Left hindlimb (tissue), 1 donor: Measurements from ENCODE around the gene C4B.
A peak's percentile ranks its signal among the peaks of the same experiment; 100 is the strongest.
"Not testable (repeated sequence)": the region's sequence is repeated elsewhere in the genome, so short reads cannot be mapped to it uniquely, and the experiment has no call there.

Experiments
- DNase-seq: peaks from one replicate; pipeline ENCODE4 v3.0.0-alpha.2; 2018

C4B gene

DNA sequence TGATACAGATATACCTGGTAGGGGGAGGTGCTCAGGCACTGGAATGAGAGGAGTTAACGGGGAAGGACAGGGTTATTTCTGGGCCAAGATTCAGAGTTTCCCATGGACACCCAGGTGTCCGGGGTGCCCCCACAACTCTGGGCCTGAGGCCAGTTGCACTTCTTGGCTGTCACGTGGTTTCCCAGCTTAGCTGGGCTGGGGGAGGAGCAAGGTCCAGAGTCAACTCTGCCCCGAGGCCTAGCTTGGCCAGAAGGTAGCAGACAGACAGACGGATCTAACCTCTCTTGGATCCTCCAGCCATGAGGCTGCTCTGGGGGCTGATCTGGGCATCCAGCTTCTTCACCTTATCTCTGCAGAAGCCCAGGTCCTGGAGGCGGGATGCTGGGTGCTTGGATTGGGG, at the start of gene C4B:
Gene C4B (plus strand): TSS at position 249 of the 400 bp plus-strand sequence. CDS start 51 bp downstream, at position 300.
- DNase-seq: not testable (repeated sequence)

GRCh38 chr6:31965700-31966099, 48.9 kb upstream of the C4B start:
- no peak for DNase-seq

- no peak for DNase-seq
These were observed 48.1 kb upstream of the C4B start for GRCh38 chr6:31966506-31966905.

GRCh38 chr6:31966997-31967925, 47.3 kb upstream of the C4B start:
- no peak for DNase-seq

DNA sequence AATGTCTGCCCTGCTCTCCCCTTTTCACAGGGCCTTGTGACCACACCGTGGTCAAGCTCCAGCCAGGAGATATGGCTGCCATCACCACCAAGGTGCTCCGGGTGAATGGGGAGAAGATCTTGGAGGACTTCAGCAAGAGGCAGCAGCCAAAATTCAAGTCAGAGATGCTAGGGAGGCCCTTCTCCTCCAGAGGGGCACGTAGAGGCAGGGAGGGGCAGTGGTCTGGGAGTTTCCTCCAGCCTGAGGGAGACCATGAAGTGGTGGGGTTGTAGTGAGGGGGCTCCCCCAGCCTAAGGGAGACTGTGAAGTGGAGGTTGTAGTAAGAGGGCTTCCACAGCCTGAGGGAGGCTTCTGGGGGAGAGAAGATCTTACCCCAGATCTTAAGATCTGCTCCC, 46.7 kb upstream of the C4B start:
- no peak for DNase-seq

GRCh38 chr6:31968326-31968725, 46.3 kb upstream of the C4B start:
- no peak for DNase-seq

- DNase-seq: no peak
These were observed 45.5 kb upstream of the C4B start for GRCh38 chr6:31968791-31969711.

- DNase-seq: peak; percentile 27
These were observed 44.6 kb upstream of the C4B start for GRCh38 chr6:31969712-31970603.

GRCh38 chr6:31970604-31971271, 43.9 kb upstream of the C4B start:
- DNase-seq: peak; percentile 27

DNA sequence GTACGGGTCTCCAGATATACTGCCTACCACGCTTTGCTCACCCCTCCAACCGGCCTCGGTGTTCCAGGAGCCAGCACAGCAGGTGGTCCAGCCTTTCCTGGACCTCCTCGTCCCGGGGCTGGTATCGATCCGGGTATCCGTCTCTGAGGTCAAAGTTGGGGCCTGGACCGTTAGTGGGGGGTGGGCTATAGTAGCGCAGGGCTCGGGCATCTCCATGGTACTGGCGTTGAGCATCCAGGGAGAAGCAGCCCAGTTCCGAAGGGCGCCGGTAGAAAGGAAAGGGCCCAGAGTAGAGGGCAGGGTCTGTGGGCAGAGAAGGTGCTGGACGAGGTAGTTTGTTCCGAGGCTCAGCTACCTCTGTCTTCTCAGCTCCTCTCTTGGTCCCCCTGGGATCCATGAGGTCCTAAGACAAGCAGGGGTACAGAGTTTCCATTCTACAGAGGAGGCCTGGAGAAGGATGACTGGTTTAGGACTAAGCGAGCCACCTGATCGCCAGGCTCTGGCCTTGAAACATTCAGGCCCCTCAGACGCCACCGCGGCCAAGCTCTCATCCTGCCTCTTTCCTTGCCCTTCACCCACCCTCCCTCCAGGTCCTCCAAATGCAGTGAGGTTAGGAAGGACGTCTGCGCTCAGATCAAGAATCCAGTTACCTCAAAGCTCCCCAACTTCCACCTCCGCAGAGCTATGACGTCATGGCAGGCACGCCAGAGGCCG, 43.2 kb upstream of the C4B start:
- DNase-seq: peak; percentile 37

DNA sequence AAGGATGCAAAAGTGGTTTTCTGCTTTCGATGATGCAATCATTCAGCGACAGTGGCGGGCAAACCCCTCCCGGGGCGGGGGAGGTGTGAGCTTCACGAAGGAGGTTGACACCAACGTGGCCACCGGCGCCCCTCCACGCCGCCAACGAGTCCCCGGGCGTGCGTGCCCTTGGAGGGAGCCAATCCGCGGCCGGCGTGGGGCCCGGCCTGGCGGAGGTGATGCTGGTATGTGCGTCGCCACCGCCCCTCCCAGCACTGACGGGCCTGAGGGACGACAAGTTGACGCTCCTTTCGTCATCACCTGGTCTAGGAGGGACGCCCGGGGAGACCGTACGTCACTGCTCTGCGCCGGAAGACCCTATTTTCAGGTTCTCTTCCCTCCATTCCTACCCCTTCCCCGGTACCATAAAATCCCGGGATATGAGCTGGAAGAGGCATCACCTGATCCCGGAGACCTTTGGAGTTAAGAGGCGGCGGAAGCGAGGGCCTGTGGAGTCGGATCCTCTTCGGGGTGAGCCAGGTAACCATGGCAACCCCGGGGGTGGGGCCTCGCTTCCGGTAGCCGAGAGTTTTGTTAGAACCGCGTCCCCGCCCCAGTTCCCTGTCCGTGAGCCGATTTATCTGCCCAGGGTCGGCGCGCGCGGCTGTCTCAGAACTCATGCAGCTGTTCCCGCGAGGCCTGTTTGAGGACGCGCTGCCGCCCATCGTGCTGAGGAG, 42.4 kb upstream of the C4B start, which contains the start of gene DXO:
Gene DXO (minus strand): TSS at position 146 of the 716 bp plus-strand sequence. CDS start 463 bp downstream, outside the sequence.
- peak; percentile 97 for DNase-seq

DNA sequence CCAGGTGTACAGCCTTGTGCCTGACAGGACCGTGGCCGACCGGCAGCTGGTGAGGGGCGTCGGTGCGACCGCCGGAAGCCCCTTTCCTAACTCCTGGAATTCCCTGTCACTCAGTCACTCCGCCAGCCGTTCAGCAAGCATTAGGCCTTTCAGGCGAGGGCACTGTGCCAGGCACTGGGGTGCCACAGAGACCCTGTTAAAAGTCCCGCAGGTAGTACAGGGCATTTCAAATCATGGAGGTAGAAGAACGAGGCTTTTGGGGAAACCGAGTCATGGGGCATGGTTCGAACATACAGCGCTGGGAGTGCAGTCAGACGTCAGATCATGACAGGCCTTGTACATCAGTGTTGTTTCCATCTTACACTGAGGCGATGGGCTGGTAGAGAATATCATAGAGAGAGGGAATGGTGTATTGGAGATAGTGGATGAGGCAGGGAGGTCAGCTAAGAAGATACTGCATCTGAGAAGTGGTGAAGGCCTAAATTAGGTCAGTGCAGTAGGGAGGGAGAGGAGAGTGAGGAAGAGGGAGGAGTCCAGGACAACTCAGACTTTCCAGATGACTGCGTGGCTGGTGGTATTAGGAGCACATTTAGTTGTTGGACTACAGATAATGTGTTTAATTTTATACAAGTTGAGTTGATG, 41.8 kb upstream of the C4B start:
- peak; percentile 28 for DNase-seq

DNA sequence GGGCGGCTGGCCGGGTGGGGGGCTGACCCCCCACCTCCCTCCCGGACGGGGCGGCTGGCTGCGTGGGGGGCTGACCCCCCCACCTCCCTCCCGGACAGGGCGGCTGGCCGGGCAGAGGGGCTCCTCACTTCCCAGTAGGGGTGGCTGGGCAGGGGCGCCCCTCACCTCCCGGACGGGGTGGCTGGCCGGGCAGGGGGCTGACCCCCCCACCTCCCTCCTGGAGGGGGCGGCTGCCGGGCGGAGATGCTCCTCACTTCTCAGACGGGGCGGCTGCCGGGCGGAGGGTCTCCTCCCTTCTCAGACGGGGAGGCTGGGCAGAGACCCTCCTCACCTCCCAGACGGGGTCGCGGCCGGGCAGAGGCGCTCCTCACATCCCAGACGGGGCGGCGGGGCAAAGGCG, 38.5 kb upstream of the C4B start:
- not testable (repeated sequence) for DNase-seq

- DNase-seq: no peak
These were observed 36.7 kb upstream of the C4B start for GRCh38 chr6:31977816-31978431.

GRCh38 chr6:31978831-31979230, 35.8 kb upstream of the C4B start:
- no peak for DNase-seq

- DNase-seq: no peak
These were observed 35.2 kb upstream of the C4B start for GRCh38 chr6:31979238-31979898.

- not testable (repeated sequence) for DNase-seq
These were observed 34.3 kb upstream of the C4B start for GRCh38 chr6:31980195-31980876.

DNA sequence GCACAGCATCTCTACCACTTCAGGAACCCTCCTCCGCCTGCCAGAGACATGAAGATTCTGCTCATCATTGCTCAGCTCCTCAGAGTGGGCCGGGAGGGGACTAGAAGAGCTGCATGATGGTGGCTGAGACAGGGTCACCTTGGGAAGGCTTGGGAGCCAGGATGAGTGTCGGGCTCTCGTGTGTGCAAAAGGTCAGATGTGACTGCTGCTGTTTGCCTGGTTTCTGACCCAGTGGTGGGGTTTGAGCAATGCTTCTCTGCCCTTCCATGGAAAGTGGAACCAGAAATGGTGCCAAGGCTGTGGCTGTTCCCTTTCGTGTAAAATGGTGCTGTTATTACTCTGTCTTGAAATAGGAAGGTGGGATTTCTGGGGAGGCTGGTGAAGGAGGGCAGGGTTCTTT, 33.6 kb upstream of the C4B start:
- not testable (repeated sequence) for DNase-seq
